Measurements from ENCODE around the gene ARHGEF28. TPM values are rescaled to one million over a fixed set of nuclear protein-coding genes. Genes with fewer than 3 reads are reported as not detected.

ARHGEF28 gene
- total RNA-seq, 1 donor from 2014 or later = 9.3 TPM

GRCh38 chr5:73964352-73964865 lies 338.4 kb downstream of the ARHGEF28 start:
- Mint-ChIP-seq H3K27me3 (ENCODE audit: low read depth) (no peaks in the 10 kb centered on the region), H3K36me3 (ENCODE audit: low read depth) (no peaks in the 10 kb centered on the region), H3K9me3 (ENCODE audit: low read depth) (peaks cover 4% of the 10 kb centered on the region), H3K4me3 (ENCODE audit: unreplicated experiment) (no peak overlapping the region), H3K4me1 (ENCODE audit: low read depth) (peaks cover 16% of the 10 kb centered on the region), H3K27ac (ENCODE audit: unreplicated experiment) (no peak overlapping the region)
- no peak for TF ChIP-seq CTCF (IDR thresholded peaks at IDR 0.05)
- DNase-seq (ENCODE audit: low spot score) = no peak

- TF ChIP-seq CTCF (IDR thresholded peaks at IDR 0.05) = no peak
- DNase-seq (ENCODE audit: low spot score) = no peak
- no peaks in the 10 kb centered on the region for H3K36me3 Mint-ChIP-seq (ENCODE audit: low read depth)
- H3K27ac Mint-ChIP-seq (ENCODE audit: unreplicated experiment) = no peak overlapping the region
- H3K4me1 Mint-ChIP-seq (ENCODE audit: low read depth) = peaks cover 27% of the 10 kb centered on the region
- H3K9me3 Mint-ChIP-seq (ENCODE audit: low read depth) = peaks cover 4% of the 10 kb centered on the region
- no peaks in the 10 kb centered on the region for H3K27me3 Mint-ChIP-seq (ENCODE audit: low read depth)
- H3K4me3 Mint-ChIP-seq (ENCODE audit: unreplicated experiment) = no peak overlapping the region
Observed at GRCh38 chr5:73966451-73966850, 340.5 kb downstream of the ARHGEF28 start.

GRCh38 chr5:73967347-73967746 lies 341.4 kb downstream of the ARHGEF28 start:
- Mint-ChIP-seq H3K27ac (ENCODE audit: unreplicated experiment) (no peak overlapping the region), H3K9me3 (ENCODE audit: low read depth) (peaks cover 4% of the 10 kb centered on the region), H3K4me3 (ENCODE audit: unreplicated experiment) (no peak overlapping the region), H3K36me3 (ENCODE audit: low read depth) (no peaks in the 10 kb centered on the region), H3K4me1 (ENCODE audit: low read depth) (peaks cover 27% of the 10 kb centered on the region), H3K27me3 (ENCODE audit: low read depth) (no peaks in the 10 kb centered on the region)
- DNase-seq (ENCODE audit: low spot score) = no peak
- no peak for TF ChIP-seq CTCF (IDR thresholded peaks at IDR 0.05)

GRCh38 chr5:73968246-73968645 lies 342.2 kb downstream of the ARHGEF28 start:
- H3K4me1 Mint-ChIP-seq (ENCODE audit: low read depth) = peaks cover 20% of the 10 kb centered on the region
- no peak overlapping the region for H3K4me3 Mint-ChIP-seq (ENCODE audit: unreplicated experiment)
- H3K36me3 Mint-ChIP-seq (ENCODE audit: low read depth) = no peaks in the 10 kb centered on the region
- no peak for DNase-seq (ENCODE audit: low spot score)
- H3K27ac Mint-ChIP-seq (ENCODE audit: unreplicated experiment) = no peak overlapping the region
- peaks cover 4% of the 10 kb centered on the region for H3K9me3 Mint-ChIP-seq (ENCODE audit: low read depth)
- no peaks in the 10 kb centered on the region for H3K27me3 Mint-ChIP-seq (ENCODE audit: low read depth)
- no peak for TF ChIP-seq CTCF (IDR thresholded peaks at IDR 0.05)

GRCh38 chr5:73968729-73969128 lies 342.7 kb downstream of the ARHGEF28 start:
- no peak for TF ChIP-seq CTCF (IDR thresholded peaks at IDR 0.05)
- Mint-ChIP-seq H3K4me3 (ENCODE audit: unreplicated experiment) (no peak overlapping the region), H3K27me3 (ENCODE audit: low read depth) (no peaks in the 10 kb centered on the region), H3K36me3 (ENCODE audit: low read depth) (no peaks in the 10 kb centered on the region), H3K27ac (ENCODE audit: unreplicated experiment) (no peak overlapping the region), H3K9me3 (ENCODE audit: low read depth) (peaks cover 4% of the 10 kb centered on the region), H3K4me1 (ENCODE audit: low read depth) (peaks cover 18% of the 10 kb centered on the region)
- DNase-seq (ENCODE audit: low spot score) = no peak

All from chondrocyte (in vitro differentiated cells).